WERI-Rb-1 (cell line): ENCODE data around the gene NAE1.

Source experiments
- DNase-seq: peaks from one replicate; pipeline ENCODE4 v3.0.0-alpha.2; 2020
- H3K27ac ChIP-seq: fragments of 250-450 bp; sonication (Bioruptor Pico); 2 replicates; pipeline ENCODE4 v1.5.1; 2020; ENCODE audit warnings: mild to moderate bottlenecking, moderate library complexity
- H3K27me3 ChIP-seq: fragments of 250-450 bp; sonication (Bioruptor Pico); 2 replicates; pipeline ENCODE4 v1.5.1; 2021; ENCODE audit warnings: mild to moderate bottlenecking, low read depth, moderate library complexity; ENCODE audit not compliant: insufficient read depth, severe bottlenecking
- H3K36me3 ChIP-seq: fragments of 250-450 bp; sonication (Bioruptor Pico); 2 replicates; pipeline ENCODE4 v1.5.1; 2020; ENCODE audit warnings: mild to moderate bottlenecking, moderate library complexity
- H3K4me3 ChIP-seq: 2 replicates; pipeline ENCODE4 v1.5.1; 2011; ENCODE audit warnings: low read depth, mild to moderate bottlenecking, control low read depth, low read length
- H3K9me3 ChIP-seq: fragments of 250-450 bp; sonication (Bioruptor Pico); 2 replicates; pipeline ENCODE4 v1.5.1; 2021; ENCODE audit warnings: mild to moderate bottlenecking, moderate library complexity; ENCODE audit not compliant: severe bottlenecking
- TF ChIP-seq, protein P1 (sequence below): IDR thresholded peaks from 2 replicates; pipeline ENCODE4 v1.5.1; 2011; ENCODE audit warnings: low read depth, mild to moderate bottlenecking, control low read depth, inconsistent platforms, low read length

The NAE1 gene

GRCh38 chr16:66834746-66835145, 4.0 kb upstream of the NAE1 start:
- Histone ChIP-seq H3K36me3 (peaks cover 4% of the 10 kb centered on the region; the same call in 1 of the 2 replicates), H3K27me3 (no peaks in the 10 kb centered on the region), H3K4me3 (no peak overlapping the region), H3K9me3 (no peaks in the 10 kb centered on the region), H3K27ac (no peak overlapping the region)
- TF ChIP-seq, protein P1, sequence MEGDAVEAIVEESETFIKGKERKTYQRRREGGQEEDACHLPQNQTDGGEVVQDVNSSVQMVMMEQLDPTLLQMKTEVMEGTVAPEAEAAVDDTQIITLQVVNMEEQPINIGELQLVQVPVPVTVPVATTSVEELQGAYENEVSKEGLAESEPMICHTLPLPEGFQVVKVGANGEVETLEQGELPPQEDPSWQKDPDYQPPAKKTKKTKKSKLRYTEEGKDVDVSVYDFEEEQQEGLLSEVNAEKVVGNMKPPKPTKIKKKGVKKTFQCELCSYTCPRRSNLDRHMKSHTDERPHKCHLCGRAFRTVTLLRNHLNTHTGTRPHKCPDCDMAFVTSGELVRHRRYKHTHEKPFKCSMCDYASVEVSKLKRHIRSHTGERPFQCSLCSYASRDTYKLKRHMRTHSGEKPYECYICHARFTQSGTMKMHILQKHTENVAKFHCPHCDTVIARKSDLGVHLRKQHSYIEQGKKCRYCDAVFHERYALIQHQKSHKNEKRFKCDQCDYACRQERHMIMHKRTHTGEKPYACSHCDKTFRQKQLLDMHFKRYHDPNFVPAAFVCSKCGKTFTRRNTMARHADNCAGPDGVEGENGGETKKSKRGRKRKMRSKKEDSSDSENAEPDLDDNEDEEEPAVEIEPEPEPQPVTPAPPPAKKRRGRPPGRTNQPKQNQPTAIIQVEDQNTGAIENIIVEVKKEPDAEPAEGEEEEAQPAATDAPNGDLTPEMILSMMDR, result no peak
- DNase-seq, result no peak

GRCh38 chr16:66832661-66833305, 2.0 kb upstream of the NAE1 start:
- Histone ChIP-seq H3K4me3 (no peak overlapping the region), H3K27ac (no peak overlapping the region)
- DNase-seq, result no peak

DNA sequence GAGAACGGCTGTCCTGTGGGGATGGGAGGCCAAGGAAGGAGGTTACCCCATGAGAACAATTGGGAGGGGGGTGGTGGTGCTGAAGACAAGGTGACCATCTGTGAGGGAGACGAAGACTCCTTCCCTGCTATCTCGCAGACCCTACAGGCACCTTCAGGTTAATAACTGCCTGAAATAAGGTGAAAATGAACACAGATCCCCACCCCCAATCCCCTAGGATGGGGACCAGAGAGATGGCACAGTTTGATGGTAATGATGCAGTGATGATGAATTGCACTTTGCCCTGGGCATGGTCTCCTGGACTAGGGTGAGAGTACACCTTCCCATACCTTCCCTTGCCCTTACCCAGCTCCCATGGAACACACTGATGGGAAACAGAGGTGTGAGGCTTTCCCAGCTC, 1.4 kb upstream of the NAE1 start:
- Histone ChIP-seq H3K36me3 (peaks cover 20% of the 10 kb centered on the region), H3K27ac (no peak overlapping the region), H3K4me3 (no peak overlapping the region), H3K27me3 (no peaks in the 10 kb centered on the region), H3K9me3 (no peaks in the 10 kb centered on the region)
- no peak for DNase-seq
- TF ChIP-seq, protein P1, result no peak

More at GRCh38 chr16:66832661-66833305, 2.0 kb upstream of the NAE1 start:
- TF ChIP-seq, protein P1, result no peak
- Histone ChIP-seq H3K36me3 (peaks cover 14% of the 10 kb centered on the region), H3K27me3 (no peaks in the 10 kb centered on the region), H3K9me3 (no peaks in the 10 kb centered on the region)

GRCh38 chr16:66824006-66824405, 6.8 kb downstream of the NAE1 start:
- Histone ChIP-seq H3K36me3 (peaks cover 91% of the 10 kb centered on the region), H3K27ac (no peak overlapping the region), H3K4me3 (no peak overlapping the region), H3K27me3 (no peaks in the 10 kb centered on the region), H3K9me3 (no peaks in the 10 kb centered on the region)
- DNase-seq, result no peak
- TF ChIP-seq, protein P1, result no peak

DNA sequence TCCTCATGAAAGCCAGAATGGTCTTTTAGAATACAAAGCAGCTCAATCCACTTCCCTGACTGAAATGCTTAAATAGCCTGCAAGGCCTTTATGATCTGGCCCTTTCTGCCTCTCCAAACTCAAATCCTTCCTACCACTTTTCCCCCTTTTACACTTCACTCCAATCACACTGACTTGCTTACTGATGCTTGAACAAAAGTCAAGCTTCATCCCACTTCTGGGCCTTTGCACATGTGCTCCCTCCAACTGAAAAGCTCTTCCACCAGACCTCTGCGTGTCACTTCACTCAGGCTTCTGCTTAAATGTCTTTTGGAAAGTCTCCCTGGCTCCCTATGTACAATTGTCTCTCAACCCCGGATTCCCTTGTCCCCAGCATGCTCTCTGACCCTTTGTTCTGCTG, 16.0 kb downstream of the NAE1 start:
- TF ChIP-seq, protein P1, result no peak
- Histone ChIP-seq H3K27ac (no peak overlapping the region), H3K36me3 (peaks cover 79% of the 10 kb centered on the region), H3K27me3 (no peaks in the 10 kb centered on the region), H3K4me3 (no peak overlapping the region), H3K9me3 (no peaks in the 10 kb centered on the region)
- no peak for DNase-seq

DNA sequence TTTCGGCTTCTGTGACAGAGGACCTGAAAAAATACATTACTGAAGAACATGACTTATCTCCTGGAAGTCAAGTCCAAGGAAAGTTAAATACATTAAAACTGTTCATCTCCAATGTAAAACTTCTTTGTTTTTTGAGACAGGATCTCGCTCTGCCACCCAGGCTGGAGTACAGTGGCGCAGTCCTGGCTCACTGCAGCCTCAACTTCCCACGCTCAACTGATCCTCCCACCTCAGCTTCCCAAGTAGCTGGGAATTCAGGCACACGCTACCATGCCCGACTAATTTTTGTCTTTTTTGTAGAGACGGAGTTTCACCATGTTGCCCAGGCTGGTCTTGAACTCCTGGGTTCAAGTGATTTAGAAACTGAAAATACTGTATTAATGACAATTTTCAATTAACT, 19.7 kb downstream of the NAE1 start:
- H3K9me3 ChIP-seq, result no peaks in the 10 kb centered on the region
- H3K27ac ChIP-seq, result no peak overlapping the region
- peaks cover 77% of the 10 kb centered on the region for H3K36me3 ChIP-seq
- no peak for DNase-seq
- no peaks in the 10 kb centered on the region for H3K27me3 ChIP-seq
- no peak overlapping the region for H3K4me3 ChIP-seq
- TF ChIP-seq, protein P1, result no peak
